Mammary epithelial cell (primary cell): ENCODE measurements around the gene ZNF521.

Experiments
- CTCF ChIP-seq, 2 donors: IDR thresholded peaks in 1 of 2; conservative IDR thresholded peaks in 1 of 2; 2 replicates each; pipeline ENCODE4 v1.5.1; 2011 to 2012; ENCODE audit warnings: inconsistent platforms in 2 of 2, low read length in 2 of 2, mild to moderate bottlenecking in 2 of 2, control low read depth in 1 of 2, low read depth in 1 of 2; ENCODE audit not compliant: insufficient read depth in 1 of 2; ENCODE audit errors: extremely low read depth in 1 of 2
- EZH2 ChIP-seq: IDR thresholded peaks from 2 replicates; pipeline ENCODE4 v1.6.1; 2012; ENCODE audit warnings: low read length, inconsistent platforms, borderline replicate concordance

- TF ChIP-seq CTCF (conservative IDR thresholded peaks at IDR 0.05 in 1 of 2, IDR thresholded peaks at IDR 0.05 in 1 of 2; ENCODE audit: extremely low read depth in 1 of 2, insufficient read depth in 1 of 2, low read depth in 1 of 2, low read length in 2 of 2) (no peak), EZH2 (no peak)
Observed at GRCh38 chr18:25223899-25224886, 127.8 kb downstream of the ZNF521 start.
